ENCODE data around the gene DOCK9. TPM values are rescaled to one million over a fixed set of nuclear protein-coding genes. Genes with fewer than 3 reads are reported as not detected.

DOCK9 gene
- total and polyA plus RNA-seq, 9 donors, result 77.2 to 108 (median 84.6) TPM

- no peak for DNase-seq
- peaks cover 53% of the 10 kb centered on the region for H3K4me1 ChIP-seq (ENCODE audit: control insufficient read depth, insufficient read depth, low read length)
- no peak overlapping the region for H3K4me3 ChIP-seq (ENCODE audit: low read length)
- WGBS (ENCODE audit: insufficient coverage), result 50% methylated on average over 1 of the region's 2 CpGs
- no peaks in the 10 kb centered on the region for H3K27me3 ChIP-seq (ENCODE audit: control insufficient read depth, insufficient read depth, low read length)
- peaks cover 2% of the 10 kb centered on the region for H3K36me3 ChIP-seq (ENCODE audit: control insufficient read depth, insufficient read depth, low read length)
- H3K9me3 ChIP-seq (replicated peaks; ENCODE audit: control insufficient read depth, low read depth, low read length), result no peaks in the 10 kb centered on the region
- peak overlapping the region; percentile 61 for H3K27ac ChIP-seq (ENCODE audit: low read length)
Observed at GRCh38 chr13:98963917-98964316, 13.9 kb downstream of the DOCK9 start.

GRCh38 chr13:98962901-98963590 is 14.8 kb downstream of the DOCK9 start:
- Histone ChIP-seq H3K27ac (ENCODE audit: low read length) (peak overlapping the region; percentile 61), H3K4me1 (ENCODE audit: control insufficient read depth, insufficient read depth, low read length) (peaks cover 56% of the 10 kb centered on the region)
- 62% methylated on average over 7 of the region's 9 CpGs for WGBS (ENCODE audit: insufficient coverage)

GRCh38 chr13:98961503-98962105 is 16.3 kb downstream of the DOCK9 start:
- peaks cover 6% of the 10 kb centered on the region for H3K36me3 ChIP-seq (ENCODE audit: control insufficient read depth, insufficient read depth, low read length)
- no peak overlapping the region for H3K4me3 ChIP-seq (ENCODE audit: low read length)
- H3K27me3 ChIP-seq (ENCODE audit: control insufficient read depth, insufficient read depth, low read length), result no peaks in the 10 kb centered on the region
- no peak for DNase-seq
- WGBS (ENCODE audit: insufficient coverage), result 77% methylated on average over 5 of the region's 7 CpGs
- H3K9me3 ChIP-seq (replicated peaks; ENCODE audit: control insufficient read depth, low read depth, low read length), result no peaks in the 10 kb centered on the region
- peaks cover 57% of the 10 kb centered on the region for H3K4me1 ChIP-seq (ENCODE audit: control insufficient read depth, insufficient read depth, low read length)
- H3K27ac ChIP-seq (ENCODE audit: low read length), result no peak overlapping the region

More at GRCh38 chr13:98962901-98963590, 14.8 kb downstream of the DOCK9 start:
- H3K36me3 ChIP-seq (ENCODE audit: control insufficient read depth, insufficient read depth, low read length), result peaks cover 2% of the 10 kb centered on the region
- H3K4me3 ChIP-seq (ENCODE audit: low read length), result no peak overlapping the region
- no peaks in the 10 kb centered on the region for H3K27me3 ChIP-seq (ENCODE audit: control insufficient read depth, insufficient read depth, low read length)
- peak; percentile 89 for DNase-seq
- no peaks in the 10 kb centered on the region for H3K9me3 ChIP-seq (replicated peaks; ENCODE audit: control insufficient read depth, low read depth, low read length)

- peaks cover 6% of the 10 kb centered on the region for H3K36me3 ChIP-seq (ENCODE audit: control insufficient read depth, insufficient read depth, low read length)
- no peaks in the 10 kb centered on the region for H3K27me3 ChIP-seq (ENCODE audit: control insufficient read depth, insufficient read depth, low read length)
- H3K27ac ChIP-seq (ENCODE audit: low read length), result peak overlapping the region; percentile 84
- WGBS (ENCODE audit: insufficient coverage), result 75% methylated on average over 6 of the region's 11 CpGs
- H3K4me3 ChIP-seq (ENCODE audit: low read length), result no peak overlapping the region
- no peaks in the 10 kb centered on the region for H3K9me3 ChIP-seq (replicated peaks; ENCODE audit: control insufficient read depth, low read depth, low read length)
- no peak for DNase-seq
- H3K4me1 ChIP-seq (ENCODE audit: control insufficient read depth, insufficient read depth, low read length), result peaks cover 57% of the 10 kb centered on the region
Observed at GRCh38 chr13:98960606-98961502, 17.0 kb downstream of the DOCK9 start.

- Histone ChIP-seq H3K36me3 (ENCODE audit: control insufficient read depth, insufficient read depth, low read length) (peaks cover 6% of the 10 kb centered on the region), H3K4me1 (ENCODE audit: control insufficient read depth, insufficient read depth, low read length) (peaks cover 56% of the 10 kb centered on the region), H3K9me3 (replicated peaks; ENCODE audit: control insufficient read depth, low read depth, low read length) (no peaks in the 10 kb centered on the region), H3K27ac (ENCODE audit: low read length) (peak overlapping the region; percentile 84), H3K4me3 (ENCODE audit: low read length) (no peak overlapping the region), H3K27me3 (ENCODE audit: control insufficient read depth, insufficient read depth, low read length) (no peaks in the 10 kb centered on the region)
- 77% methylated on average over 6 of the region's 14 CpGs for WGBS (ENCODE audit: insufficient coverage)
- peak; percentile 75 for DNase-seq
Observed at GRCh38 chr13:98959786-98960605, 17.9 kb downstream of the DOCK9 start.

- no peaks in the 10 kb centered on the region for H3K9me3 ChIP-seq (replicated peaks; ENCODE audit: control insufficient read depth, low read depth, low read length)
- no peak for DNase-seq
- H3K27me3 ChIP-seq (ENCODE audit: control insufficient read depth, insufficient read depth, low read length), result no peaks in the 10 kb centered on the region
- H3K27ac ChIP-seq (ENCODE audit: low read length), result peak overlapping the region; percentile 84
- H3K4me3 ChIP-seq (ENCODE audit: low read length), result no peak overlapping the region
- H3K4me1 ChIP-seq (ENCODE audit: control insufficient read depth, insufficient read depth, low read length), result peaks cover 50% of the 10 kb centered on the region
- peaks cover 9% of the 10 kb centered on the region for H3K36me3 ChIP-seq (ENCODE audit: control insufficient read depth, insufficient read depth, low read length)
- WGBS (ENCODE audit: insufficient coverage), result 80% methylated on average over 1 of the region's 2 CpGs
Observed at GRCh38 chr13:98959291-98959690, 18.6 kb downstream of the DOCK9 start.

- Histone ChIP-seq H3K27me3 (ENCODE audit: control insufficient read depth, insufficient read depth, low read length) (no peaks in the 10 kb centered on the region), H3K36me3 (ENCODE audit: control insufficient read depth, insufficient read depth, low read length) (peaks cover 11% of the 10 kb centered on the region), H3K9me3 (replicated peaks; ENCODE audit: control insufficient read depth, low read depth, low read length) (no peaks in the 10 kb centered on the region), H3K4me3 (ENCODE audit: low read length) (no peak overlapping the region), H3K4me1 (ENCODE audit: control insufficient read depth, insufficient read depth, low read length) (peaks cover 42% of the 10 kb centered on the region), H3K27ac (ENCODE audit: low read length) (no peak overlapping the region)
- no peak for DNase-seq
- WGBS (ENCODE audit: insufficient coverage), result 90% methylated on average over 3 of the region's 3 CpGs
Observed at GRCh38 chr13:98958443-98958794, 19.4 kb downstream of the DOCK9 start.

GRCh38 chr13:98957731-98958442 is 20.0 kb downstream of the DOCK9 start:
- Histone ChIP-seq H3K4me1 (ENCODE audit: control insufficient read depth, insufficient read depth, low read length) (peaks cover 37% of the 10 kb centered on the region), H3K27ac (ENCODE audit: low read length) (no peak overlapping the region), H3K4me3 (ENCODE audit: low read length) (no peak overlapping the region), H3K27me3 (ENCODE audit: control insufficient read depth, insufficient read depth, low read length) (no peaks in the 10 kb centered on the region), H3K9me3 (replicated peaks; ENCODE audit: control insufficient read depth, low read depth, low read length) (no peaks in the 10 kb centered on the region), H3K36me3 (ENCODE audit: control insufficient read depth, insufficient read depth, low read length) (peaks cover 11% of the 10 kb centered on the region)
- WGBS (ENCODE audit: insufficient coverage), result 80% methylated on average over 1 of the region's 3 CpGs
- no peak for DNase-seq

- Histone ChIP-seq H3K27me3 (ENCODE audit: control insufficient read depth, insufficient read depth, low read length) (no peaks in the 10 kb centered on the region), H3K27ac (ENCODE audit: low read length) (no peak overlapping the region), H3K9me3 (replicated peaks; ENCODE audit: control insufficient read depth, low read depth, low read length) (no peaks in the 10 kb centered on the region), H3K36me3 (ENCODE audit: control insufficient read depth, insufficient read depth, low read length) (peaks cover 11% of the 10 kb centered on the region), H3K4me1 (ENCODE audit: control insufficient read depth, insufficient read depth, low read length) (peaks cover 18% of the 10 kb centered on the region), H3K4me3 (ENCODE audit: low read length) (no peak overlapping the region)
- 96% methylated on average over 7 of the region's 9 CpGs for WGBS (ENCODE audit: insufficient coverage)
- no peak for DNase-seq
Observed at GRCh38 chr13:98955336-98955735, 22.5 kb downstream of the DOCK9 start.
